Measurements from ENCODE around the gene C16orf86.

Gene C16orf86

DNA sequence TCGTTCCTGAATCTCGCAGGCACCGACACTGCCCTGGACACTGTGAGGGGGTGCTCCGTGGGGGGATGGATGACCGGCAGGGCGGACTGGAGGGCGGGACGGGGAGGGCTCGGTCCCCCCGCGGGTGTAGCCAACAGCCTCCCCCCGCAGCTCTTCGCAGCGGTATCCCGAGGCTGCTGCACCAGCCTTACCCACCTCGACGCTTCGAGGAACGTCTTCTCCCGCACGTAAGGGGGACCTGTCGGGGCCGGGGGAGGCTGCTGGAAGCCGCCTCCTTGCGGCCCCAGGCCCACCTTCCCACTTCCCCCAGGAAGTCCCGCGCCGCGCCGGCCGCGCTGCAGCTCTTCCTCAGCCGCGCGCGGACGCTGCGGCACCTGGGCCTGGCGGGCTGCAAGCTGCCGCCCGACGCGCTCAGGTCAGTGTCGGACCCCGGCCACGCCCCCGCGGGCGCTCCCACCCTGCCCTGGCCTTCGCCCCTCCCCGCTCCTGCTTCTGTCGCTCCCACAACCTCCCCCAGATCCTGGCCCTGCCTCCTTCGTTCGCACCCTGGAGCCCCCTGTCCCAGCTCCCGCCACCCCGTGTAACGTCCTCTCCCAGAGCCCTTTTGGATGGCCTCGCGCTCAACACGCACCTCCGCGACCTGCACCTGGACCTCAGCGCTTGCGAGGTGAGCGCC is 18.4 kb upstream of the C16orf86 start:
- Histone ChIP-seq H3K4me3 (ENCODE audit: low read length) (peak overlapping the region; percentile 8), H3K27me3 (ENCODE audit: control insufficient read depth, insufficient read depth, low read length) (peaks cover 37% of the 10 kb centered on the region), H3K9ac (ENCODE audit: low read length) (no peak overlapping the region), H3K36me3 (ENCODE audit: control insufficient read depth, insufficient read depth, low read length) (no peaks in the 10 kb centered on the region), H3K4me1 (ENCODE audit: control insufficient read depth, insufficient read depth, low read length) (no peaks in the 10 kb centered on the region), H3K27ac (ENCODE audit: low read depth, low read length) (no peak overlapping the region)

GRCh38 chr16:67648764-67649407 is 17.7 kb upstream of the C16orf86 start:
- Histone ChIP-seq H3K27ac (ENCODE audit: low read depth, low read length) (no peak overlapping the region), H3K4me1 (ENCODE audit: control insufficient read depth, insufficient read depth, low read length) (no peaks in the 10 kb centered on the region), H3K4me3 (ENCODE audit: low read length) (peak overlapping the region; percentile 8), H3K9ac (ENCODE audit: low read length) (no peak overlapping the region), H3K36me3 (ENCODE audit: control insufficient read depth, insufficient read depth, low read length) (no peaks in the 10 kb centered on the region), H3K27me3 (ENCODE audit: control insufficient read depth, insufficient read depth, low read length) (peaks cover 39% of the 10 kb centered on the region)

DNA sequence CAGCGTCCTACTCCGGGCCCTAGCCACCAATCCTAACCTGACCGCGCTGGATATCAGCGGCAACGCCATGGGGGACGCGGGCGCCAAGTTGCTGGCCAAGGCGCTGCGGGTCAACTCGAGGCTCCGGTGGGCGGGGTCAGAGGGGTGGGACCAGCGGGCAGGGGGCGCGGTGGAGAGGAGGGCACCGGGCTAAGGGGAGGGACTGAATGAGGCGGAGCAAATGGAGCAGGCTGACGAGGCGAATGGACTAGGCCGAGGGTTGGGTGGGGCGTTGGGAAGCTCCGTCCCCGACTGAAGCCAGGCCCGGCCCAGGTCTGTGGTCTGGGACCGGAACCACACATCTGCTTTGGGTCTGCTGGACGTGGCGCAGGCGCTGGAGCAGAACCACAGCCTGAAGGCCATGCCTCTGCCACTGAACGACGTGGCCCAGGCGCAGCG is 17.1 kb upstream of the C16orf86 start:
- H3K4me3 ChIP-seq (ENCODE audit: low read length), result no peak overlapping the region
- H3K27ac ChIP-seq (ENCODE audit: low read depth, low read length), result no peak overlapping the region
- H3K4me1 ChIP-seq (ENCODE audit: control insufficient read depth, insufficient read depth, low read length), result no peaks in the 10 kb centered on the region
- no peak overlapping the region for H3K9ac ChIP-seq (ENCODE audit: low read length)
- peaks cover 42% of the 10 kb centered on the region for H3K27me3 ChIP-seq (ENCODE audit: control insufficient read depth, insufficient read depth, low read length)
- H3K36me3 ChIP-seq (ENCODE audit: control insufficient read depth, insufficient read depth, low read length), result no peaks in the 10 kb centered on the region

DNA sequence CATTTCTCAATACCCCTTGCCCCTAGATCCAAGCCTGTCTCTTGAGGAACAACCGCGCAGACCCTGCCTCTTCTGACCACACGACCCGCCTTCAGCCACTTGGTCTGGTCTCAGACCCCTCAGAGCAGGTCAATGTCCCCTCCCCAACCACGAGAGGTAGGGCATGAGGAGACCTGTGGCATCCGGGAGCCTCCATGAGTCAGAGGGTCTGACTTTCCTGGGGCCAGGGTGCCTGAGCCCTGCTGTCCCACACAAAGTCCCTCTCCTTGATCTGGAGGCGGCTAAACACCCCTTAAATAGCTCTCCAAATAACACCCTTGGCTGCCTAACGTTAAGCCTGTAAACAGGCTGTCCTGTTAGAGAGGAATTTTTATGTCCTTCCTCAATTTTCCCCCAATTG is 16.6 kb upstream of the C16orf86 start:
- H3K36me3 ChIP-seq (ENCODE audit: control insufficient read depth, insufficient read depth, low read length), result no peaks in the 10 kb centered on the region
- peaks cover 46% of the 10 kb centered on the region for H3K27me3 ChIP-seq (ENCODE audit: control insufficient read depth, insufficient read depth, low read length)
- no peaks in the 10 kb centered on the region for H3K4me1 ChIP-seq (ENCODE audit: control insufficient read depth, insufficient read depth, low read length)
- H3K27ac ChIP-seq (ENCODE audit: low read depth, low read length), result no peak overlapping the region
- H3K9ac ChIP-seq (ENCODE audit: low read length), result no peak overlapping the region
- no peak overlapping the region for H3K4me3 ChIP-seq (ENCODE audit: low read length)

DNA sequence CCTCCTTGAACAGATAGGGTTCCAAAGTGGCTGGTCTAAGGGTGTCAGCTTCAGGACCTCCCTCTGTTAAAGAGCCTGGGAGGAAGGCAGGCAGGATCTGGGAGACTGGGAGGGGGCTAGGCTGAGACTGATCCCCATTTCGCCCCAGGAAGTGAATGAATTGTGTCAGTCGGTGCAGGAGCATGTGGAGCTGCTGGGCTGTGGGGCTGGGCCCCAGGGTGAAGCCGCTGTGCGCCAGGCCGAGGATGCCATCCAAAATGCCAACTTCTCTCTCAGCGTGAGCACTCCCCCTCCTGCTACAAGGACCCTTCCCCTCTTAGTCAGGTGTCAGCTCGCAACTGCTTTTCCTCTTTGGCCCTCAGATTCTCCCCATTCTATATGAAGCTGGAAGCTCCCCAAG is 15.6 kb upstream of the C16orf86 start:
- no peak overlapping the region for H3K4me3 ChIP-seq (ENCODE audit: low read length)
- H3K27ac ChIP-seq (ENCODE audit: low read depth, low read length), result no peak overlapping the region
- H3K4me1 ChIP-seq (ENCODE audit: control insufficient read depth, insufficient read depth, low read length), result no peaks in the 10 kb centered on the region
- H3K27me3 ChIP-seq (ENCODE audit: control insufficient read depth, insufficient read depth, low read length), result peaks cover 44% of the 10 kb centered on the region
- no peak overlapping the region for H3K9ac ChIP-seq (ENCODE audit: low read length)
- H3K36me3 ChIP-seq (ENCODE audit: control insufficient read depth, insufficient read depth, low read length), result no peaks in the 10 kb centered on the region

DNA sequence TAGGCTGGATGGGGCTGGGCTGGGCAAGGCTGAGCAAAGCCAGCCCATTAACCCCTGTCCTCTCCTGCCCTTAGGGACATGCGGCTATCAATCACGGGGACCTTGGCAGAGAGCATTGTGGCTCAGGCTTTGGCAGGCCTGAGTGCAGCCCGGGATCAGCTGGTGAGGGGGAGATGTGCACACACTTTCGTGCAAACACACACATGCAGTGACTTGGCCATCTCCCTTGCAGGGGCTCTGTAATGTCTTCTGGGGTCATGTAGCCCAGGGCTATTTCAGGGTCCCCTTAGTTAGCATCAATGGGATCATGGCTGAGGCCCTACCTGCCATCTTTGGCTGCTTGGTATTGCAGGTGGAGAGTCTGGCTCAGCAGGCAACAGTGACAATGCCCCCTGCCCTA is 14.8 kb upstream of the C16orf86 start:
- Histone ChIP-seq H3K27ac (ENCODE audit: low read depth, low read length) (no peak overlapping the region), H3K36me3 (ENCODE audit: control insufficient read depth, insufficient read depth, low read length) (peaks cover under 1% of the 10 kb centered on the region), H3K4me1 (ENCODE audit: control insufficient read depth, insufficient read depth, low read length) (no peaks in the 10 kb centered on the region), H3K4me3 (ENCODE audit: low read length) (no peak overlapping the region), H3K27me3 (ENCODE audit: control insufficient read depth, insufficient read depth, low read length) (peaks cover 40% of the 10 kb centered on the region), H3K9ac (ENCODE audit: low read length) (no peak overlapping the region)

DNA sequence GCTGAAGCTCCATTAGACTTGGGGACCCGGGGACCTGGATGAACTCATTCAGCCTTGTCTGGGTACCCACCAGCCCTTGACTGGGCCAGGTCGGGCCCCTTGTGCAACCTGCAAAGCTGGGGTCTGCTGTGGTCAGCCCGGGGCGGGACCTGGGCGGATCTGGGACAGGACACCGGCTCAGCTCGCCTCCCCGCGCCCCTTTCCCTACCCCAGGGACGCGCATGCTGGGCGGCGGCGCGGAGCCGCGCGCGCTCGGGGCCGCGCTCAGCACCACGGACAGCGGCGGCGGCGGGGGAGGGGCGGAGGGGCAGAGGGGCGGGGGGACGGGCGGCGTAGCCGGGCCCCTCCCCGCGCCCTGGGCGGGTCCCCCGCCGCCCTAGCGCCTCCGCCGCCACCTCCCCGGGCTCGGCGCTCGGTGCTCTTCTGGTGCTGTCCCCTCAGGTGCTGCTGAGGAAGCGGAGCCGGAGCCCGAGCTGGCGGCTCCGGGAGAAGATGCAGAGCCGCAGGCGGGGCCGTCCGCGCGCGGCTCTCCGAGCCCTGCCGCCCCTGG is 14.0 kb upstream of the C16orf86 start:
- Histone ChIP-seq H3K27me3 (ENCODE audit: control insufficient read depth, insufficient read depth, low read length) (peaks cover 38% of the 10 kb centered on the region), H3K9ac (ENCODE audit: low read length) (no peak overlapping the region), H3K27ac (ENCODE audit: low read depth, low read length) (no peak overlapping the region), H3K4me3 (ENCODE audit: low read length) (no peak overlapping the region), H3K4me1 (ENCODE audit: control insufficient read depth, insufficient read depth, low read length) (no peaks in the 10 kb centered on the region), H3K36me3 (ENCODE audit: control insufficient read depth, insufficient read depth, low read length) (peaks cover 4% of the 10 kb centered on the region)

GRCh38 chr16:67653128-67653788 is 13.4 kb upstream of the C16orf86 start:
- H3K27ac ChIP-seq (ENCODE audit: low read depth, low read length), result no peak overlapping the region
- H3K4me1 ChIP-seq (ENCODE audit: control insufficient read depth, insufficient read depth, low read length), result no peaks in the 10 kb centered on the region
- H3K9ac ChIP-seq (ENCODE audit: low read length), result no peak overlapping the region
- no peak overlapping the region for H3K4me3 ChIP-seq (ENCODE audit: low read length)
- H3K27me3 ChIP-seq (ENCODE audit: control insufficient read depth, insufficient read depth, low read length), result peaks cover 32% of the 10 kb centered on the region
- H3K36me3 ChIP-seq (ENCODE audit: control insufficient read depth, insufficient read depth, low read length), result peaks cover 4% of the 10 kb centered on the region

GRCh38 chr16:67653789-67654402 is 12.7 kb upstream of the C16orf86 start:
- peaks cover under 1% of the 10 kb centered on the region for H3K4me1 ChIP-seq (ENCODE audit: control insufficient read depth, insufficient read depth, low read length)
- H3K27me3 ChIP-seq (ENCODE audit: control insufficient read depth, insufficient read depth, low read length), result peaks cover 26% of the 10 kb centered on the region
- H3K27ac ChIP-seq (ENCODE audit: low read depth, low read length), result no peak overlapping the region
- H3K9ac ChIP-seq (ENCODE audit: low read length), result no peak overlapping the region
- H3K36me3 ChIP-seq (ENCODE audit: control insufficient read depth, insufficient read depth, low read length), result peaks cover 4% of the 10 kb centered on the region
- H3K4me3 ChIP-seq (ENCODE audit: low read length), result no peak overlapping the region

DNA sequence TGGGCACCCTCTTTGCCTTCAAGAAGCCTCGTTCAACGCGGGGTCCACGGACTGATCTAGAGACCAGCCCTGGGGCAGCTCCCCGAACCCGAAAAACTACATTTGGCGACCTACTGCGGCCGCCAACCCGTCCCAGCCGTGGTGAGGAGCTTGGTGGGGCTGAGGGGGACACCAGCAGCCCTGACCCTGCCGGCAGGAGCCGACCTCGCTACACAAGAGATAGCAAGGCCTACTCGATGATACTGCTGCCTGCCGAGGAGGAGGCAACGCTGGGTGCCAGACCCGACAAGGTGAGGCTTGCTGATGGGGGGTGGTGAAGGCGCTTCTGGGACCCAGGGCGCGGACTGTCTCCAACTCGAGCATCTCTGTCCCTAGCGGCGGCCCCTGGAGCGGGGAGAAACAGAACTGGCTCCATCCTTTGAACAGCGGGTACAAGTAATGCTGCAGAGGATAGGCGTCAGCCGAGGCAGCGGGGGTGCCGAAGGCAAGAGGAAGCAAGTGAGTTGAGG is 12.2 kb upstream of the C16orf86 start:
- no peak overlapping the region for H3K4me3 ChIP-seq (ENCODE audit: low read length)
- peaks cover 25% of the 10 kb centered on the region for H3K27me3 ChIP-seq (ENCODE audit: control insufficient read depth, insufficient read depth, low read length)
- no peak overlapping the region for H3K27ac ChIP-seq (ENCODE audit: low read depth, low read length)

GRCh38 chr16:67655363-67655762 is 11.3 kb upstream of the C16orf86 start:
- Histone ChIP-seq H3K4me3 (ENCODE audit: low read length) (no peak overlapping the region), H3K9ac (ENCODE audit: low read length) (no peak overlapping the region), H3K4me1 (ENCODE audit: control insufficient read depth, insufficient read depth, low read length) (peaks cover 6% of the 10 kb centered on the region), H3K36me3 (ENCODE audit: control insufficient read depth, insufficient read depth, low read length) (peaks cover 4% of the 10 kb centered on the region), H3K27ac (ENCODE audit: low read depth, low read length) (no peak overlapping the region), H3K27me3 (ENCODE audit: control insufficient read depth, insufficient read depth, low read length) (peaks cover 19% of the 10 kb centered on the region)

More for the DNA sequence above, 12.2 kb upstream of the C16orf86 start:
- H3K9ac ChIP-seq (ENCODE audit: low read length), result no peak overlapping the region
- H3K36me3 ChIP-seq (ENCODE audit: control insufficient read depth, insufficient read depth, low read length), result peaks cover 4% of the 10 kb centered on the region
- peaks cover 6% of the 10 kb centered on the region for H3K4me1 ChIP-seq (ENCODE audit: control insufficient read depth, insufficient read depth, low read length)
